ENCODE results near the gene BCR.

BCR gene

GRCh38 chr22:23291806-23292452, 111.6 kb downstream of the BCR start:
- DNase-seq (ENCODE audit: low spot score) (no peak), ATAC-seq (ENCODE audit: low read depth) (no peak)
- Histone ChIP-seq H3K27ac (ENCODE audit: poor library complexity, severe bottlenecking) (no peak overlapping the region), H3K9me3 (ENCODE audit: severe bottlenecking) (peaks cover under 1% of the 10 kb centered on the region), H3K4me3 (ENCODE audit: severe bottlenecking) (no peak overlapping the region), H3K4me1 (ENCODE audit: insufficient read depth, poor library complexity, severe bottlenecking) (no peaks in the 10 kb centered on the region), H3K27me3 (ENCODE audit: insufficient read depth, poor library complexity, severe bottlenecking) (no peaks in the 10 kb centered on the region), H3K36me3 (ENCODE audit: low read depth) (peaks cover 89% of the 10 kb centered on the region)
- no peak for TF ChIP-seq CTCF (IDR thresholded peaks at IDR 0.05; ENCODE audit: poor library complexity, severe bottlenecking)

GRCh38 chr22:23292453-23293350, 112.4 kb downstream of the BCR start:
- DNase-seq (ENCODE audit: low spot score), result no peak
- TF ChIP-seq CTCF (IDR thresholded peaks at IDR 0.05; ENCODE audit: poor library complexity, severe bottlenecking), result no peak
- Histone ChIP-seq H3K27me3 (ENCODE audit: insufficient read depth, poor library complexity, severe bottlenecking) (no peaks in the 10 kb centered on the region), H3K27ac (ENCODE audit: poor library complexity, severe bottlenecking) (no peak overlapping the region), H3K9me3 (ENCODE audit: severe bottlenecking) (no peaks in the 10 kb centered on the region), H3K4me1 (ENCODE audit: insufficient read depth, poor library complexity, severe bottlenecking) (no peaks in the 10 kb centered on the region), H3K36me3 (ENCODE audit: low read depth) (peaks cover 87% of the 10 kb centered on the region), H3K4me3 (ENCODE audit: severe bottlenecking) (no peak overlapping the region)
- ATAC-seq (ENCODE audit: low read depth), result no peak

- H3K4me1 ChIP-seq (ENCODE audit: insufficient read depth, poor library complexity, severe bottlenecking), result no peaks in the 10 kb centered on the region
- H3K4me3 ChIP-seq (ENCODE audit: severe bottlenecking), result no peak overlapping the region
- no peak for TF ChIP-seq CTCF (IDR thresholded peaks at IDR 0.05; ENCODE audit: poor library complexity, severe bottlenecking)
- no peak overlapping the region for H3K27ac ChIP-seq (ENCODE audit: poor library complexity, severe bottlenecking)
- ATAC-seq (ENCODE audit: low read depth) (no peak), DNase-seq (ENCODE audit: low spot score) (no peak)
- no peaks in the 10 kb centered on the region for H3K27me3 ChIP-seq (ENCODE audit: insufficient read depth, poor library complexity, severe bottlenecking)
- H3K36me3 ChIP-seq (ENCODE audit: low read depth), result peaks cover 87% of the 10 kb centered on the region
- H3K9me3 ChIP-seq (ENCODE audit: severe bottlenecking), result no peaks in the 10 kb centered on the region
Observed at GRCh38 chr22:23293720-23294119, 113.4 kb downstream of the BCR start.

GRCh38 chr22:23294221-23294620, 113.9 kb downstream of the BCR start:
- no peak overlapping the region for H3K4me3 ChIP-seq (ENCODE audit: severe bottlenecking)
- H3K4me1 ChIP-seq (ENCODE audit: insufficient read depth, poor library complexity, severe bottlenecking), result no peaks in the 10 kb centered on the region
- H3K27me3 ChIP-seq (ENCODE audit: insufficient read depth, poor library complexity, severe bottlenecking), result no peaks in the 10 kb centered on the region
- no peaks in the 10 kb centered on the region for H3K9me3 ChIP-seq (ENCODE audit: severe bottlenecking)
- H3K36me3 ChIP-seq (ENCODE audit: low read depth), result peaks cover 87% of the 10 kb centered on the region
- no peak for ATAC-seq (ENCODE audit: low read depth)
- H3K27ac ChIP-seq (ENCODE audit: poor library complexity, severe bottlenecking), result no peak overlapping the region
- TF ChIP-seq CTCF (IDR thresholded peaks at IDR 0.05; ENCODE audit: poor library complexity, severe bottlenecking), result no peak
- no peak for DNase-seq (ENCODE audit: low spot score)
